GM12801 (cell line): ENCODE results near the gene NDUFA3.

Experiments used
- TF ChIP-seq, protein P1 (sequence below): IDR thresholded peaks from one replicate; pipeline ENCODE4 v1.5.1; 2011; ENCODE audit warnings: control low read depth; ENCODE audit not compliant: insufficient read length; ENCODE audit errors: extremely low read depth

The NDUFA3 gene

GRCh38 chr19:54081032-54081431, 21.6 kb upstream of the NDUFA3 start, which contains the start of gene TARM1:
Gene TARM1, minus strand, starts transcription at chr19:54081365. Its CDS starts 25 bp downstream, at chr19:54081340.
- TF ChIP-seq, protein P1, sequence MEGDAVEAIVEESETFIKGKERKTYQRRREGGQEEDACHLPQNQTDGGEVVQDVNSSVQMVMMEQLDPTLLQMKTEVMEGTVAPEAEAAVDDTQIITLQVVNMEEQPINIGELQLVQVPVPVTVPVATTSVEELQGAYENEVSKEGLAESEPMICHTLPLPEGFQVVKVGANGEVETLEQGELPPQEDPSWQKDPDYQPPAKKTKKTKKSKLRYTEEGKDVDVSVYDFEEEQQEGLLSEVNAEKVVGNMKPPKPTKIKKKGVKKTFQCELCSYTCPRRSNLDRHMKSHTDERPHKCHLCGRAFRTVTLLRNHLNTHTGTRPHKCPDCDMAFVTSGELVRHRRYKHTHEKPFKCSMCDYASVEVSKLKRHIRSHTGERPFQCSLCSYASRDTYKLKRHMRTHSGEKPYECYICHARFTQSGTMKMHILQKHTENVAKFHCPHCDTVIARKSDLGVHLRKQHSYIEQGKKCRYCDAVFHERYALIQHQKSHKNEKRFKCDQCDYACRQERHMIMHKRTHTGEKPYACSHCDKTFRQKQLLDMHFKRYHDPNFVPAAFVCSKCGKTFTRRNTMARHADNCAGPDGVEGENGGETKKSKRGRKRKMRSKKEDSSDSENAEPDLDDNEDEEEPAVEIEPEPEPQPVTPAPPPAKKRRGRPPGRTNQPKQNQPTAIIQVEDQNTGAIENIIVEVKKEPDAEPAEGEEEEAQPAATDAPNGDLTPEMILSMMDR: no peak

- TF ChIP-seq, protein P1: no peak
Measured at GRCh38 chr19:54084410-54084809, 18.2 kb upstream of the NDUFA3 start.

GRCh38 chr19:54094426-54095000, 8.1 kb upstream of the NDUFA3 start:
- TF ChIP-seq, protein P1: no peak

DNA sequence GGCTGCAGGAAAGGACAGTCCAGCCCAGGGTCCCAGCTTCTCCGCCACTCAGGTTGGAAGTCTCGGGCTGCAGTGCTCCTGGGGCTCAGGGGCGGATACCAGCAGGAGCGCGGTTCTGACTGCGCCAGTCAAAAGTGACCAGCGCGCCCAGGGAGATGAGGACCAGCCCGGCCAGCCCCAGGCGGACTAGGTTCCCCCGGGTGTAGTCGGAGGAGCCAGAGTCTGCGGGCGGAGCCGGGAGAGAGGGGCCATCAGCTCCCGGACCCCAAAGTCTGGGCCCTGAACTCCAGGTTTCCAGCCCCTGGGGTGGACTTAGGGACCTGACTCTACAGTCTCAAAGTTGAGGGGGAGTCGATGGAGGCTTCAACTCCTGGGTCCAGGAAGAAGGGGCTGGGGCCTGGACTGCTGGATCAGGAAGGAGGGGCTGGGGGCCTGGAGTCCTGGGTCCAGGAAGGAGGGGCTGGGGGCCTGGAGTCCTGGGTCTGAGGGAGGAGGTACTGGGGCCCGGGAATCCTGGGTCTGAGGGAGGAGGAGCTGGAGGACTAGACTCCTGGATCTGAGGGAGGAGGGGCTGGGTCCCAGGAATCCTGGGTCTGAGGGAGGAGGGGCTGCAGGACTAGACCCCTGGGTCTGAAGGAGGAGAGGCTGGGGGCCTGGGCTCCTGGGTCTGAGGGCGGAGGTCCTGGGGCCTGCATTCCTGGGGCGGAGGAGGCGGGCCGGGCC, 7.4 kb upstream of the NDUFA3 start:
- TF ChIP-seq, protein P1: no peak

DNA sequence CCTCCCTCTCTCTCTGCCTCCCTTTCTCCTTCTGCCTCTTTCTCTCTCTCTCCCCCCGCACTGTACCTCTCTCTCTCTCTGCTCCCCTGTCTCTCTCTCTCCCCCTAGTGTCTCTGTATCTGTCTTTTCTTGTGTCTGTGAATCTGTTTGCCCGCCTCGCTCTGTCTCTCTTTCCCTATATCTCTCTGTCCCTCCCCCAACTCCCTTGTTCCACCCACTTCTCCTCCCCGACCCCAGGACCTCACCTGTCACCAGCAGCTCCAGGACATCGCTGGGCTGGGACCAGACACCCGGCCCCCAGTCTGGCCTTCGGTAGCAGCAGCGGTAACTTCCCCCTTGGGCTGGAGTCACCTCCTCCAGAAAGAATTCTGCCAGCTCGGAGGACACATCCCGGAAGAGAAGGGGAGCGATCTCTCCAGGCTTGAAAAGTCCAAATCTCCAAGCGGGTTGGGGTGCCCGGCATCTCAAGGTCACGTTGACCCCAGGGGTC, 6.0 kb upstream of the NDUFA3 start:
- TF ChIP-seq, protein P1: no peak

DNA sequence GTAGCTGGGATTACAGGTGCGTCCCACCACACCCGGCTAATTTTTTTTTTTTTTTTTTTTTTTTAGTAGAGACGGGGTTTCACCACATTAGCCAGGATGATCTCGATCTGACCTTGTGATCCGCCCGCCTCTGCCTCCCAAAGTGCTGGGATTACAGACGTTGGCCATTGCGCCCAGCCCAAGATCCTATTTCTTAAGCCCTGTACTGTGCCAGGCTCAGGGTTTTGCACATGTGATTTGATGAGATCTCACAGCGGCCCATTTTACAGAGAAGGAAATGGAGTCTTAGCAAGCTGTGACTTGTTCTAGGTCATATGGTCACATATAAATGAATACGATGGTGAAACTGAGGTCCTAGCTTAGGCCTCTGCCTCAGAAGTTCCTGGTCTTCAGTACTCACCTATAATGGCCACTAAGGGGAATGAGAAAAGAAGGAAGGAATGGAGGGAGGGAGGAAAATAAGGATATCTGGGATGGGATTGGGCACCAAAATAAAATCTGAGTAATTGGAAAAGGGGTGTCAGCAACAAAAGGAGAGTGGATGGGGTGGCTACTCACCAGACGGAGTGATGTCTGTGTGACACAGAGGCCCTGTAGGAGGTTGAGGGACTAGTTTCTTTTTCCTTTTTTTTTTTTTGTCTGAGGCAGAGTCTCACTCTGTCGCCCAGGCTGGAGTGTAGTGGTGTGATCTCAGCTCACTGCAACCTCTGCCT, 3.3 kb upstream of the NDUFA3 start:
- TF ChIP-seq, protein P1: no peak

DNA sequence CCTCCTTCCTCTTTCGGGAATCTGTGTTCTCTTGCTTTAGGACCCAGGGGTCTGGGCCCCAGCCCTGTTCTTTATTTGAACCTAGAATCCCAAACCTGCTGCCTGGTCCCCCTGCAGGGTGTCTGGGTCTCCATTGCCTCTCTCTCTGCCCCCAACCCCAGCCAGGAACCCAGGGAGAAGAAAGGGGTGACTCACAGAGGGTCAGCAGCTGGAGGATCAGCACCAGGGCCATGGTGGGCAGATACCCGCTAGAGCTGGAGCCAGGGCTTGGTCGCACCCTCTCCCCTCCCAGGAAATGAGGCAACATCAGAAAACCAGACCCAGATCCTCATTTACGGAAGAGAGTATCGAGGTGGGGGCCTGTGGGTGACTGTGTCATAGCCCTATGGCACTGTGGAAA, 2.1 kb upstream of the NDUFA3 start, which contains the start of gene OSCAR:
Gene OSCAR (minus strand): TSS at position 243 of the 400 bp plus-strand sequence. CDS start 11 bp downstream, at position 232.
- TF ChIP-seq, protein P1: no peak
